GM04503 (cell line): ENCODE measurements around the gene CKMT2.

Experiments
- DNase-seq: peaks from one replicate; pipeline ENCODE4 v3.0.0-alpha.2; 2012; ENCODE audit warnings: low read depth

Gene CKMT2

DNA sequence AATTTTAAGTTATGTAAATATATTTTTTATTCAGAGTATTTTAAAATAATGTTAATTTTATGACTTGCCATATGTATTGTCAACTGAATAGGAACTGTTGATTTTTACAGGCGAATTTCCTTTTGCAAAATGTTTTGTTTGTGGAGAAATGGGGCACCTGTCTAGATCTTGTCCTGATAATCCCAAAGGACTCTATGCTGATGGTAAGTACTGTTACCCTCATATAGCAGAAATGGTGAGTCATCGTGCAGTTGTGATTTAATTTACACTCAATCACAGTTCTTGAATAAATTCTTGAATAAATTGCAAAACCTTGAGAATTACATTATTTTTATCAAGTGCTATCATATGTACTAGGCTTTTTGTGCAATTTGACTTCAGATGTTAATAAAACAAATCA, 75.7 kb downstream of the CKMT2 start:
- DNase-seq = no peak

DNA sequence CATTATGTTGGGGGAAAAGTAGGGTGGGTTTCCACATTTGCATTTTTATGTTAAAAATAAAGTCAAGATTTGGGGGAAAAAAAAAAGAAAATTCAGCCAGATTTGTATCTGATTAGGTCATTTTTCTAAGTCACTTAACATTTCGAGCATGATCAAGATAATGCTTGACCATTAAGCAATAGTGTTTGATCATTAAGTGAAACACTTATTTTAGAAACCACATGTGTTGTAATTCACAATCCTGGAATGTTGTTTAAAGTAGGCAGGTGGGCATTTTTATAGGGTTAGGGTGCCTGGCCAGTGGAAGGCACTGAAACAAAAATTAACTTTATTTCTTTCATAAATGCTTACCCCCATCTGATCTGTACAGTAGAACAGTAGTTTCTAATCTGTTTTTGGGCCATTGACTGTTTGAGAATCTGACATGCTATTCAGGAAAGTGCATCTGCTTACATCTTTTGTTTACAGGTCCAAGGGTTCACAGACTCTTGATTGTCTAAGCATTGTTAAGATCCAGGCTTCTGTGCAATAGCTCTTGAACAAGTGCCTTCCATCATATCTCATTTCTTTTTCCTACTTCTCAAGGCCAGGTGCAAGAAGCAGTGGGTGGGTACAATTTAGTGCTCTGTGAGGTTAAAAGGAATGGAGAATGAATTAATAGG, 77.4 kb downstream of the CKMT2 start:
- DNase-seq = no peak

DNA sequence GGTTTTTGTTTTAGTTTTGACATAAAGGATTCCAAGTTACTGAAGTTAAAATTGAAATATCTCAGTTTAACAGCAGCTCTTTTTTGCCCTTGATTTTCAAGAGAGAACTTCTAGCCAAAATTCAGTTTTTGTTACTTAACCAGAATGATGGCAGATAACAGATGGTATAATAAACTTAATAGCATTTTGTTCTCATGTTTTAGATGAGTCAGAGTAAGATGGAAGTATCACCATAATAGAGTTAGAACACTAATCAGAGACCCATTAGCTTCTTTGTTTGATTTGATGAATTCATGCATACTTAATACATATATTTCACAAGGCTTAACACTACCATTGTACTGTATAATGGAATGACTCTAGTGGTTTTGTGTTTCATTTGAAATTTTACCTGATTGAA, 80.2 kb downstream of the CKMT2 start:
- no peak for DNase-seq

DNA sequence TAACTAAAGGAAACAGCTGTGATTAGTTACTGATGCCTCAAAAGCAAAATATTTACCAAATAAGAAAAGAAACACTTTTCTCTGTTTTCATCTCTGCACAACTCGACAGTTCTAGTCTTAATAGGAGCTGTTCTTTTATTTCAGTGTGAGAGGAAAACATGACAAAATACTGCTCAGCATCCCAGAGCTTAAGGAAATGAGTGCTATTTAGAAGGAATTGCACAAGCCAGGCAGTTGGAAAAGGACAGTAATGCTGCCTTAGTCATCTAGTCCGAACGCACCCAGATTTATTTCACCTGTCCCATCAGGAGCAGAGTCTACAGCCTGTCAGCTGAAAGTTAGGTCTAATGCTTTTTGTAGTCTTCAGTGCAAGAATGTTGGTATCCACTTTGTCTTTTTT, 80.6 kb downstream of the CKMT2 start:
- DNase-seq = no peak

DNA sequence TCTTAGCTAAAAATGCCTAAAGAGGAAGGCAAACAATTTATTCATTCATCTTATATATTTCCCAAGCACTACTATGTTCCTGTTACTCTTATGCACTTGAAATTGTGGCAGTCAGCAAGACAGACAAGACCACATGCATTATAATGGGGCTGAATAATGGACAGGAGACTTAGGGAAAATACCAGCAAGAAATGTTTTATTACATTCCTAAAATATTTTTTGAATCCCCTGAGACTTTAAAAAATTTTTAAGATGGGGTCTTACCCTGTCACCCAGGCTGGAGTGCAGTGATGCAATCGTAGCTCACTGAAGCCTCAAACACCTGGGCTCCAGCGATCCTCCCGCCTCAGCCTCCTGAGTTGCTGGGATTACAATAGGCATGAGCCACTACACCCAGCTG, 81.5 kb downstream of the CKMT2 start:
- no peak for DNase-seq

DNA sequence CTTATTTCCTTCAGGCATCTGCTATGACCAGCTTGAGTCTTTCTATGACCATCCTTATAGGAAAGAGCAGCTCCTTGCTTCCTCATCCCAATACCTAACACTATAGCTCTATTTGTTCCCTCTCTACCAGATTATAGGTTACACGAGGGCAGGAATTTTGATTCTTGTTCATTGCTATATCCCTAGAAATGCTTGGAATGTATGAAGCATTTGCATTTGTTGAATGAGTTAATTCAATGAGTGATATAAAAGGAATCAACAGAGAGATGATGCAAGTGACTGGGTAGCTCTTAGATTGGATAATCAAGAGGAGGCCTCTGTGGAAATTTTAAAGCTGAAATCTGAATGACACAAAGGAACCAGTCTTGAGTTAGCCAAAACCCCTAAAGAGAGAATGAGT, 82.2 kb downstream of the CKMT2 start:
- peak; percentile 53 for DNase-seq

DNA sequence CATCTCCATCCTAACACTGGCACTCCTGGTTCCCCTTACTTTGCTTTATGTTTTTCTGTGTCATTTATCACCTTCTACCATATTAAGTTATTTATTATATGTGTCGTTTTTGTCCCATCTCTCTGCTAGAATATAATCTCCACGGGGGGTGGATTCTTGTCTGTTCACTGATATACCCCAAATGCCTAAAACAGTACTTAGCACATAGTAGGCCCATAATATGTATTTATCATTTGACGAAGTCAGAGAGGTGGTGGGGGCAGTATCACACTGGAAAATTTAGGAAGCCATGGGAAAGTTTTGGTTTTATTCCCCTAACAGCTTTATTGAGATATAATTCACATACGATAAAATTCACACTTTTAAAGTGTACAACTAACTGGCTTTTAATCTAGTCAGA, 82.7 kb downstream of the CKMT2 start:
- no peak for DNase-seq
